ENCODE measurements around the gene OR7E24.
A peak's percentile ranks its signal among the peaks of the same experiment; 100 is the strongest.

The OR7E24 gene

GRCh38 chr19:9250630-9251029 is at the start of gene OR7E24:
OR7E24 (plus strand) TSS chr19:9250930; CDS start chr19:9251044, 114 bp downstream.
- no peak for DNase-seq

GRCh38 chr19:9205501-9206113 is 45.1 kb upstream of the OR7E24 start:
- DNase-seq, result peak; percentile 57 to 60

GRCh38 chr19:9219489-9219888 is 31.2 kb upstream of the OR7E24 start, which contains the start of gene OR7D4:
OR7D4 (minus strand) TSS chr19:9219589; CDS start chr19:9214837, 4,752 bp downstream.
- DNase-seq, result no peak

GRCh38 chr19:9251236-9251635 is 506 bp downstream of the OR7E24 start:
- DNase-seq, result no peak

GRCh38 chr19:9283485-9283884 is 32.8 kb downstream of the OR7E24 start:
- DNase-seq, result peak in 1 of 2 donors; percentile 14

GRCh38 chr19:9289231-9289884 is 38.6 kb downstream of the OR7E24 start:
- DNase-seq, result no peak

GRCh38 chr19:9295411-9295849 is 44.7 kb downstream of the OR7E24 start:
- no peak for DNase-seq

- no peak for DNase-seq
Measured at GRCh38 chr19:9296336-9296735, 45.6 kb downstream of the OR7E24 start.
